Activated naive CD4-positive, alpha-beta T cell treated with anti-CD3 and anti-CD28 coated beads, Interleukin-2, amount 50 U/mL, for 16 hours (primary cell): ENCODE data around the gene MRPL58.
"Not testable (repeated sequence)": the region's sequence is repeated elsewhere in the genome, so short reads cannot be mapped to it uniquely, and the experiment has no call there.

Experiments used
- DNase-seq: peaks from one replicate; pipeline ENCODE4 v3.0.0-alpha.2; 2020

Gene MRPL58

GRCh38 chr17:75012346-75013091, at the start of gene MRPL58:
Gene MRPL58, plus strand, starts transcription at chr17:75012670. Its CDS starts 17 bp downstream, at chr17:75012687.
- peak; percentile 85 for DNase-seq

GRCh38 chr17:74963656-74964055, 48.8 kb upstream of the MRPL58 start:
- DNase-seq: no peak

DNA sequence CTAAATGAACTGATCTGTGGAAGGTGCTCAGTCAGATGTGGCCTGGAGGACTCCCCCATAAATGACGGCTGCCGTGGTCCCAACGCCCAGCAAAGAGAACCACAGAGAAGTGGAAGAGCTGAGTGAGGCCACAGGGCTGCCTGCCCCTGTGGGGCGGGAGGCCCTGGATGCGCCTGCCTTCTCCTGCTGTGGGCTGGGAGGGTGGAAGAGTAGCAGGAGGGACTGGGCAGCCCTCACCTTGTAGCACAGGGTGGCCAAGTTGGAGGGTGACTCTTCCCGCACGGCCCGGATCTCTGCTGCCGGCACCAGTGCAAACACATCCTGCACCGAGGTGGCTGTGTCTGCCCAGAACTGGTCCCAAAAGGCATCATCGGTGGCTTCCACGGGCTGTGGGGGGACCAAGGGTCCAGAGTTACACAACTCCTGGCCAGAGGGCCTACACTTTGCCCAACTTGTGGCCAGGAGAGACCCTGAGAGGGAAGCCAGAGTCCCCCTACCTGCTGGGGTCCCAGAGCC, 48.2 kb upstream of the MRPL58 start:
- no peak for DNase-seq

- no peak for DNase-seq
Measured at GRCh38 chr17:74964988-74965622, 47.4 kb upstream of the MRPL58 start.

- no peak for DNase-seq
Measured at GRCh38 chr17:74968361-74968780, 44.1 kb upstream of the MRPL58 start.

- not testable (repeated sequence) for DNase-seq
Measured at GRCh38 chr17:74969501-74969900, 43.0 kb upstream of the MRPL58 start.

GRCh38 chr17:74970395-74970794, 42.1 kb upstream of the MRPL58 start:
- no peak for DNase-seq

GRCh38 chr17:74971069-74971841, 41.2 kb upstream of the MRPL58 start:
- DNase-seq: no peak

DNA sequence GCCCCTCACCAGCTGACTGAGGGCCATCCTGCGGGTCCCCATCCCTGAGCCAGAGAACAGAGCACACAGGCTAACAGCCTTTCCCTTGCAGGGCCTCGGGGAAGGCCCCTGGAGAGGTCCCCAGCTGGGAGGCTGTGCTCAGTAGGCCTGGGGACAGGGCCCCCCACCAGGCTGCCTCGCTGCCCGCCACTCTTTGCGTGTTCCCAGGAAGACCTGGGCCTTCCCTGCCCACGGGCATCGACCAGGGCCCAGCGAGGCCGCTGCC, 40.7 kb upstream of the MRPL58 start:
- DNase-seq: no peak

DNA sequence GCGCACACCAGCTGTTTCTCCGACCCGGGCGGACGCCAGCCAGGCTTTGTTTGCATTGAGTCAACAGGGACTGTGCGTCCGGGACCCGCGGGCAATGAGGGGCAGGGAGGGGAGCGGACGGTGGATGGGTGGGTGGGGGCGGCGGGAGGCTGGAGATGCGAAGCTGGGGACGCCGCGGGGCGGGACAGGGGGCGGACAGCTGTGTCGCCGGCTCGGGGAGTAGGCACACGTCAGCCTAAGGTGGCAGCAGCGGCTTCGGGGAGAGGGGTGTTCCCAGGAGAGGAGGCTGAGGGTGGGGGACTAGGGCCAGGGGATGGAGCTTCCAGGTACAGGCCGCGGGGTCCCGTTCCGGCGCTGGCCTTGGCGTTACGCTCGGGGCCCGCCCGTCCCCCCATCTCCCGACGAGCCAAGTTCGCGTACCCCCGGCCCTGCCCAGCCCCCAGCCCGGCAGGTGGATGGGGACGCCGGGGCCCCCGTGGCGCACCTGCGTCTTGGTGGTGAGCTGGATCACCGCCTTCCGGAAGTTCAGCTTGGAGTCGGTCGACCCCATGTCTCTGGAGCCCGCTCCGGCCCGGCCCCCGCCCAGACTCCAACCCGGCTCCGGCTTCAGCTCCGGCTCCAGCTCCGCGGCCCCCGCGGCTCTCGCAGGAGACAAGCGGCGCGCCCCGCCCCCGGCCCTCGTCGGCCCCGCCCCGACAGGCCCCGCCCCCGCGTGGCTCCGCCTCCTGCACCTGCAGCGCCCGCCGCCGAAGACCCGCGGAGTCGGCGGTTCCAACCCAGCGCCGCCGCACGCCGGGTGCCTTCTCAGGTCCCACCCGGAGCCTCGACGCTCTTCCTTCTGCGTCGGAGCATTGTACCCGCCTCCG, 40.1 kb upstream of the MRPL58 start, which contains the start of gene HID1:
HID1 (minus strand) TSS at position 653 of the 866 bp plus-strand sequence; CDS start at position 550, 103 bp downstream.
- peak; percentile 80 for DNase-seq

DNA sequence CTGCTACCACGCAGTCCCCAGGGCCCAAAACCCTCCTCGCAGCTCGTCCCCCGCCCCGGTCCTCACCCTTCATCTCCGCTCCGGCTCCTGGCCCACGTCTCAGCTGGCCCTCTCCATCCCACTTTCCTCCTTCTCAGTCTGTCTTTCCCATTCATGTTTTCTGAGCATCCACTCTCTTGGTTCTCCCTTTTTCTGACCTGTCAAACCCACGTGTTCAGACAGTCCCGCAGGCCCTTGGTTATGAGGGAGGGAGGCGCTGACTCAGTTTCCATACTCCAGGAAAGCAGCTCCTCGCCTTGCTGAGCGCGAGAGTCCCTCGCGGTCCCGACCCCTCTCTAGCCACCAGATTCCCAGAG, 39.5 kb upstream of the MRPL58 start:
- DNase-seq: no peak

- DNase-seq: no peak
Measured at GRCh38 chr17:74975943-74976342, 36.5 kb upstream of the MRPL58 start.

DNA sequence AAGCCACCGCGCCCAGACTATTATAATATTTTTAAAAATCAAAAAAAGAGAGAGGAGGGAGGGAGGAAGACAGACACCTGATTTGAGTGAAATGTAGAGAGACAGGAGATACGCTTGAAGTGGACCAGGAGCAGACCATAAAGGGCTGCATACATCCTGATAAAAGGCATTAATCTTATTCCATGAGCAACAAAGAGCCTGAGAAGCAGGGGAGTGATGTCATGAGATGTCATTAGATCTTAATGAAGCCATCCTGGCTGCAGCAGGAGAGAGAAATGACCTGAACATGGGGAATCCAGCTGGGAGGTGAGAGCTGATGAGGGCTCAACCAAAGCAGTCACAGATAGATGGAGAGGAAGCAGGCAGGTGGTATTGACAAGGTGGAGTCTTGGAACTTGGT, 34.7 kb upstream of the MRPL58 start:
- no peak for DNase-seq

DNA sequence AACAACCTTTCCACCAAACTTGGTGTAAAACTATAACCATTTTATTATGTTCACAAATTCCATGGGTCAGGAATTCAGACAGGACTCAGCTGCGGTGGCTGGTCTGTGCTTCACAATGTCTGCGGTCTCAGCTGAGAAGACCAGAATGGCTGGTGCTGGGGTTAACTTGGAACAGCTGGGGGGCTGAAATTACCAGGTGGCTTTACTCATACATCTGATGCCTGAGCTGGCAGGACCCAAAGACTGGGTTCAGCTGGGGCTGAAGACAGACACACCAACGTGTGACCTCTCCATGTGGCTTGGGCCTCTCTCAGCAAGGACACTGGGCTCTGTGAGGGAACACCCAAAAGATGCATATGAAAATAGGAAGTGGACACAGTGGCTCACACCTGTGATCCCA, 34.2 kb upstream of the MRPL58 start:
- no peak for DNase-seq

DNA sequence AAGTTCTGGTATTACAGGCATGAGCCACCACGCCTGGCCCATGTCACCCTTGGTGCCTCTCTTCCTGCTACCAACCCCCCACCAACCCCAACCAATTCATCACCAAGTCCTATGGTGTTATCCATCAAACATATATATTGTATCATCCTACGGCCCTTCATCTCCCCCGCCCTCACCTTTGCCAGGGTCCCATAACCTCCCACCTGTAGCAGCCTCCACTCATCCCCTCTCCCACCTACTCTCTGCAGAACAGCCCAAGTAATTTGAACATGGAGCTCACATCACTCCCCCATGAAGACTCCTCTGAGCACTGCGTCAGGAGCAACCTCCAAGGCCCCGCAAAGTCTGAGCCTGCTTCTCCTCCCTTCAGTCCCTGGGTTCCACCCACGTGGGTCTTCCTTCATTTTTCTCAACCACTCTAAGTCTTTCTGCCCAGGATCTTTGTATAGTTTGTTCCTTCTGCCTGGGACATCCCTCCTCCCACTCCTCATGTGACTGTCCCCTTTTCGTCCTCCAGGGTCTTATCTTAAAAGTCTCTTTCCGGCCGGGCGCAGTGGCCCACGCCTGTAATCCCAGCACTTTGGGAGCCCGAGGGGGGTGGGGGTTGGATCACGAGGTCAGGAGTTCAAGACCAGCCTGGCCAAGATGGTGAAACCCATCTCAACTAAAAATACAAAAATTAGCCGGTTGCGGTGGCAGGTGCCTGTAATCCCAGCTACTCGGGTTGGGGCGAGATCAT, 32.9 kb upstream of the MRPL58 start:
- no peak for DNase-seq

GRCh38 chr17:74981318-74981978, 31.0 kb upstream of the MRPL58 start:
- DNase-seq: no peak

DNA sequence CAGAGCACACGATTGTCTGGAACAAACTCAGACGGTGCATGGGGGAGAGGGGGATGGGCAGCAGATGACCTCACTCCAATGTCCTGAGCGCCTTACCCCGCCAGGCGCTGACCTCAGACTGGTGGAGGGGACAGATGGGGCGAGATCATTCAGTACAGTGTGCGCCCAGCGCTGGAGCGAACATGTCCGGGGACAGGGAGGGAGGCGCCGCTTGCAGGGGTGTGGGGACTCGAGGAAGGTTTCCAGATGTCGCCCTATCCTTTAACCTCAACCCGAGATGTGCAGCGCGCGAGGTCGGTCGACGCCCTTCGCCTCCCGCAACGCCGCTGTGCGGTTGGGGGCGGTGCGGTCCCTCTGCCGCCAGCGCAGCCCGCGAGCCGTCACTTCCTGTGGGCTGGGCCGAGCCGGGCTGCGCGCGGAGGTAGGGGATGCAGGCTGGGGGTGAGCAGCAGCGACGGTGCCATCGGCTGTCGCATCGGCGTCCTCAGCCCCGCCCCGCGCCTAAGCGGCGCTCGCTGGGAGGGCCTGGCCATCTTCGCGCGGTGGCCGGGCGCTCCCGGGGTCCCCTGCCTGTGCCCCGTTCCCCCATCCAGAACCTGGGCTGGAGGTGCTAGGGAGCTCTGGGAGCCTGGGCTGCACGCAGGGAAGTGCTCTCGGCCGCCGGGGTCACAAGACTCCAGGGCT, 30.3 kb upstream of the MRPL58 start:
- peak; percentile 82 for DNase-seq

GRCh38 chr17:74982663-74983313, 29.7 kb upstream of the MRPL58 start:
- DNase-seq: not testable (repeated sequence)

DNA sequence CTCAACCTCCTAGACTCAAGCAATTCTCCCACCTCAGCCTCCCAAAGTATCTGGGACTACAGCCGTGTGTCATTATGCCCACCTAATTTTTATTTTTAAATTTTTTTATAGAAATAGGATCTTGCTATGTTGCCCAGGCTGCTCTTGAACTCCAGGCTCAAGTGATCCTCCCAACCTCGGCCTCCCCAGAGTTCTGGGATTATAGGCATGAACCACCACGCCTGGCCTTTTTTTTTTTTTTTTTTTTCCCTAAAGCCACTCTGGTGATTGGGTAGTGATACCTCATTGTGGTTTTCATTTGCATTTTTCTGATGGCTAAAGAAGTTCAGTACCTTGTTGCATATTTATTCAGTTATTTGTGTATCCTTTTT, 26.3 kb upstream of the MRPL58 start:
- DNase-seq: no peak

DNA sequence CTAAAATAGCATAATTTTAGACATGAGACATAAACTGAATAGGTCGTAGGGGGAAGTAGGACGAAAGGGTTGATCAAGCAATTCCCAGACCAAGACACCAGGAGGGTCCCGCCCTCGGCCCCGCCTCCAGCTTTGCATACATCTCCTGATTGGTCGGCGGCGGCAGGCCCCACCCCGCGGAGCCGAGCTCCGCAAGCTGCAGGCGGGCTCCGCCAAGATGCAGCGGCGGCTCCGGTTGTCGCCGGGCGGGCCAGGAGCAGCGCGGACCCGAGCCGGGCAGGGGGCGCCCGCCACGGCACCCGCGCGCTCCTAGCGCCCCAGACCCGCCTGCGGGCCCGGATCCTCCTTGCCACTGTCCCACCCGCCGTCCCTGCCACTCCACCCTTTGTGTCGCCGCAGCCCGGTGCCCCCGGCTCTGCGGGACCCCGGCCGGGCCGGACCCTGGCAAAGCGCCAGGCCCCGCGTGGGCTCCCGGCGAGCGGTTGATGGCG, 25.0 kb upstream of the MRPL58 start, which contains the start of gene CDR2L:
CDR2L (plus strand) TSS at position 215 of the 491 bp plus-strand sequence. CDS start 412 bp downstream, outside the sequence.
- DNase-seq: peak; percentile 92
